Stomach (tissue), 9 donors: ENCODE results near the gene STAMBPL1. TPM values are rescaled to one million over a fixed set of nuclear protein-coding genes. Genes with fewer than 3 reads are reported as not detected.

Experiments used
- DNase-seq, 2 donors: peaks; one replicate each; pipeline versions ENCODE4 v3.0.0 to v3.0.0-alpha.2; 2013 to 2019
- H3K27ac ChIP-seq, 5 donors: fragments of 200-600 bp in 4 of 5; sonication (generic) in 4 of 5; one replicate each; pipeline ENCODE4 v1.5.1; 2013 to 2019; ENCODE audit warnings: mild to moderate bottlenecking in 1 of 5, moderate library complexity in 1 of 5
- H3K27me3 ChIP-seq, 3 donors: fragments of 200-600 bp; sonication (generic); one replicate each; pipeline ENCODE4 v1.5.1; 2017 to 2019; ENCODE audit warnings: mixed run types in 1 of 3
- H3K36me3 ChIP-seq, 4 donors: fragments of 200-600 bp; sonication (generic); 1 replicate in 3 of 4; 2 replicates in 1 of 4; pipeline ENCODE4 v1.5.1; 2016 to 2019
- H3K4me1 ChIP-seq, 4 donors: fragments of 200-600 bp; sonication (generic); one replicate each; pipeline ENCODE4 v1.5.1; 2016 to 2019
- H3K4me3 ChIP-seq, 4 donors: fragments of 200-600 bp; sonication (generic) in 3 of 4; one replicate each; pipeline ENCODE4 v1.5.1; 2016 to 2019; ENCODE audit warnings: mild to moderate bottlenecking in 1 of 4
- H3K9me3 ChIP-seq, 4 donors: fragments of 200-600 bp; sonication (generic); one replicate each; pipeline ENCODE4 v1.5.1; 2016 to 2019
- CTCF ChIP-seq, 7 experiments: fragments of 450-650 bp in 4 of 7; fragments of 200-600 bp in 3 of 7; sonication (generic) in 3 of 7; IDR thresholded peaks; one replicate each; pipeline ENCODE4 v1.5.1; 2016 to 2019; ENCODE audit warnings: antibody characterized with exemption in 7 of 7, control low read depth in 2 of 7, mild to moderate bottlenecking in 1 of 7
- EP300 ChIP-seq: sonication (generic); formaldehyde crosslinking; IDR thresholded peaks from one replicate; pipeline ENCODE4 v1.6.1; 2017; ENCODE audit warnings: antibody characterized with exemption
- POLR2A ChIP-seq, 4 donors: fragments of 450-650 bp; IDR thresholded peaks; one replicate each; pipeline ENCODE4 v1.6.1; 2016; ENCODE audit warnings: antibody characterized with exemption in 4 of 4, control low read depth in 2 of 4, mild to moderate bottlenecking in 1 of 4, moderate library complexity in 1 of 4
- POLR2AphosphoS5 ChIP-seq, 3 donors: sonication (generic); formaldehyde crosslinking; IDR thresholded peaks; one replicate each; pipeline ENCODE4 v1.6.1; 2016; ENCODE audit warnings: antibody characterized with exemption in 3 of 3
- WGBS, 5 donors: extraction: QIAGEN DNeasy Blood & Tissue Kit in 3 of 5; methylation state at CpG; one replicate each; pipeline versions ENCODE4 v1.1.5 to v1.1.7; 2013 to 2018; 5-methylcytosine and 5-hydroxymethylcytosine counted together
- intact Hi-C: fragments of 100-400 bp; cut with DNase I; formaldehyde crosslinking; loops from one replicate; pipeline ENCODE4 v1.15.1; 2023; ENCODE audit warnings: low total_unique reads
- polyA plus RNA-seq, 3 donors: library from polyadenylated mRNA; stranded (reverse); fragments of 200-250 nt; gene quantifications; one replicate each; pipeline ENCODE4 v1.2.3, GENCODE V29; 2013
- total RNA-seq, 5 donors: library from RNA; depleted of rRNA; stranded (reverse); fragments of >200 nt; gene quantifications; one replicate each; pipeline versions ENCODE4 v1.1.0 to v1.2.3, GENCODE V29; 2014 to 2016
- donor health status: healthy with polysubstance abuse.
- donor health status: Bipolar disorder and iron deficiency.
- donor health status: healthy.

STAMBPL1 gene
- total and polyA plus RNA-seq, 8 donors = 3.2 to 40.8 (median 8.4) TPM

- no peaks in the 10 kb centered on the region for H3K9me3 ChIP-seq
- intact Hi-C loops = no loop called here
- 93 to 98% (median 95%) methylated on average over 3 of the region's 3 CpGs for WGBS, 5 donors
- peaks cover 0 to 8% (median 2%) of the 10 kb centered on the region in 4 donors for H3K36me3 ChIP-seq
- no peak overlapping the region for H3K4me3 ChIP-seq
- H3K27ac ChIP-seq = no peak overlapping the region
- peaks cover 0 to 7% (median 0%) of the 10 kb centered on the region in 4 donors for H3K4me1 ChIP-seq
- no peaks in the 10 kb centered on the region for H3K27me3 ChIP-seq
- TF ChIP-seq POLR2AphosphoS5 (IDR thresholded peaks at IDR 0.05) (no peak), EP300 (no peak), CTCF (IDR thresholded peaks at IDR 0.05) (no peak), POLR2A (IDR thresholded peaks at IDR 0.05) (no peak)
- no peak for DNase-seq
These were observed 38.3 kb downstream of the STAMBPL1 start for GRCh38 chr10:88918191-88918905.

GRCh38 chr10:88919041-88919440, 39.0 kb downstream of the STAMBPL1 start:
- no peak overlapping the region for H3K4me3 ChIP-seq
- H3K27me3 ChIP-seq = no peaks in the 10 kb centered on the region
- no peak overlapping the region for H3K27ac ChIP-seq
- intact Hi-C loops = no loop called here
- H3K36me3 ChIP-seq = peaks cover 0 to 8% (median 3%) of the 10 kb centered on the region in 4 donors
- peaks cover 0 to 7% (median 0%) of the 10 kb centered on the region in 4 donors for H3K4me1 ChIP-seq
- TF ChIP-seq POLR2AphosphoS5 (IDR thresholded peaks at IDR 0.05) (no peak), EP300 (no peak), CTCF (IDR thresholded peaks at IDR 0.05) (no peak)
- WGBS, 5 donors = 81 to 95% (median 88%) methylated on average over 1 of the region's 1 CpG
- DNase-seq = no peak
- H3K9me3 ChIP-seq = no peaks in the 10 kb centered on the region

- H3K4me1 ChIP-seq = peaks cover 0 to 7% (median 0%) of the 10 kb centered on the region in 4 donors
- H3K27ac ChIP-seq = no peak overlapping the region
- H3K27me3 ChIP-seq = no peaks in the 10 kb centered on the region
- H3K9me3 ChIP-seq = no peaks in the 10 kb centered on the region
- intact Hi-C loops = no loop called here
- no peak for TF ChIP-seq EP300
- no peak for TF ChIP-seq POLR2A (IDR thresholded peaks at IDR 0.05)
- TF ChIP-seq POLR2AphosphoS5 (IDR thresholded peaks at IDR 0.05) = no peak
- TF ChIP-seq CTCF (IDR thresholded peaks at IDR 0.05) = no peak
- WGBS, 5 donors = 40 to 48% (median 46%) methylated on average over 2 of the region's 2 CpGs
- peaks cover 0 to 6% (median 4%) of the 10 kb centered on the region in 4 donors for H3K36me3 ChIP-seq
- no peak overlapping the region for H3K4me3 ChIP-seq
- DNase-seq = no peak
These were observed 40.2 kb downstream of the STAMBPL1 start for GRCh38 chr10:88920198-88920597.

GRCh38 chr10:88920986-88921593, 41.0 kb downstream of the STAMBPL1 start:
- intact Hi-C loops = no loop called here
- Histone ChIP-seq H3K4me3 (no peak overlapping the region), H3K27me3 (no peaks in the 10 kb centered on the region), H3K36me3 (peaks cover 0 to 5% (median 2%) of the 10 kb centered on the region in 4 donors), H3K4me1 (peaks cover 0 to 13% (median 2%) of the 10 kb centered on the region in 4 donors), H3K9me3 (no peaks in the 10 kb centered on the region), H3K27ac (no peak overlapping the region)
- WGBS, 5 donors = 64 to 70% (median 69%) methylated on average over 3 of the region's 3 CpGs
- DNase-seq = peak in 1 of 2 donors; percentile 42
- TF ChIP-seq CTCF (IDR thresholded peaks at IDR 0.05) (no peak), EP300 (no peak), POLR2AphosphoS5 (IDR thresholded peaks at IDR 0.05) (no peak), POLR2A (IDR thresholded peaks at IDR 0.05) (no peak)
